Measurements from ENCODE around the gene CORO7.

Gene CORO7

GRCh38 chr16:4381935-4382794 is 34.2 kb downstream of the CORO7 start:
- peaks cover 23% of the 10 kb centered on the region for H3K79me2 ChIP-seq (ENCODE audit: control insufficient read depth, insufficient read depth, low read length, unreplicated experiment)
- H3K36me3 ChIP-seq (ENCODE audit: insufficient read depth, low read length): peaks cover 16% of the 10 kb centered on the region; the same call in 1 of the 2 replicates
- no peaks in the 10 kb centered on the region for H3K27me3 ChIP-seq (ENCODE audit: insufficient read depth, low read length)
- H3K4me1 ChIP-seq (ENCODE audit: control insufficient read depth, insufficient read depth, low read length, unreplicated experiment): peaks cover 52% of the 10 kb centered on the region
- H2AFZ ChIP-seq (ENCODE audit: low read length, unreplicated experiment): no peak overlapping the region
- no peak overlapping the region for H3K27ac ChIP-seq (ENCODE audit: low read depth, low read length)
- no peak overlapping the region for H3K4me3 ChIP-seq (ENCODE audit: low read depth, low read length)

- H3K4me3 ChIP-seq (ENCODE audit: low read depth, low read length): no peak overlapping the region
- H2AFZ ChIP-seq (ENCODE audit: low read length, unreplicated experiment): no peak overlapping the region
- no peak overlapping the region for H3K27ac ChIP-seq (ENCODE audit: low read depth, low read length)
- H3K27me3 ChIP-seq (ENCODE audit: insufficient read depth, low read length): no peaks in the 10 kb centered on the region
- peaks cover 16% of the 10 kb centered on the region; the same call in 1 of the 2 replicates for H3K36me3 ChIP-seq (ENCODE audit: insufficient read depth, low read length)
- peaks cover 31% of the 10 kb centered on the region for H3K79me2 ChIP-seq (ENCODE audit: control insufficient read depth, insufficient read depth, low read length, unreplicated experiment)
- H3K4me1 ChIP-seq (ENCODE audit: control insufficient read depth, insufficient read depth, low read length, unreplicated experiment): peaks cover 51% of the 10 kb centered on the region
These were observed 35.1 kb downstream of the CORO7 start for GRCh38 chr16:4381072-4381934.

- Histone ChIP-seq H3K36me3 (ENCODE audit: insufficient read depth, low read length) (peaks cover 16% of the 10 kb centered on the region; the same call in 1 of the 2 replicates), H3K27me3 (ENCODE audit: insufficient read depth, low read length) (no peaks in the 10 kb centered on the region), H3K4me3 (ENCODE audit: low read depth, low read length) (no peak overlapping the region), H3K27ac (ENCODE audit: low read depth, low read length) (peak overlapping the region; percentile 10; the same call in 1 of the 2 replicates), H2AFZ (ENCODE audit: low read length, unreplicated experiment) (no peak overlapping the region), H3K4me1 (ENCODE audit: control insufficient read depth, insufficient read depth, low read length, unreplicated experiment) (peaks cover 51% of the 10 kb centered on the region), H3K79me2 (ENCODE audit: control insufficient read depth, insufficient read depth, low read length, unreplicated experiment) (peaks cover 37% of the 10 kb centered on the region)
These were observed 36.0 kb downstream of the CORO7 start for GRCh38 chr16:4380119-4381063.

GRCh38 chr16:4378999-4379690 is 37.3 kb downstream of the CORO7 start:
- peaks cover 16% of the 10 kb centered on the region; the same call in 1 of the 2 replicates for H3K36me3 ChIP-seq (ENCODE audit: insufficient read depth, low read length)
- peaks cover 54% of the 10 kb centered on the region for H3K4me1 ChIP-seq (ENCODE audit: control insufficient read depth, insufficient read depth, low read length, unreplicated experiment)
- H3K79me2 ChIP-seq (ENCODE audit: control insufficient read depth, insufficient read depth, low read length, unreplicated experiment): peaks cover 48% of the 10 kb centered on the region
- no peaks in the 10 kb centered on the region for H3K27me3 ChIP-seq (ENCODE audit: insufficient read depth, low read length)
- H3K27ac ChIP-seq (ENCODE audit: low read depth, low read length): peak overlapping the region; percentile 98
- no peak overlapping the region for H2AFZ ChIP-seq (ENCODE audit: low read length, unreplicated experiment)
- no peak overlapping the region for H3K4me3 ChIP-seq (ENCODE audit: low read depth, low read length)

- H3K27me3 ChIP-seq (ENCODE audit: insufficient read depth, low read length): no peaks in the 10 kb centered on the region
- H3K79me2 ChIP-seq (ENCODE audit: control insufficient read depth, insufficient read depth, low read length, unreplicated experiment): peaks cover 57% of the 10 kb centered on the region
- peak overlapping the region; percentile 98 for H3K27ac ChIP-seq (ENCODE audit: low read depth, low read length)
- H3K4me3 ChIP-seq (ENCODE audit: low read depth, low read length): peak overlapping the region; percentile 18; the same call in 1 of the 2 replicates
- H3K36me3 ChIP-seq (ENCODE audit: insufficient read depth, low read length): peaks cover 9% of the 10 kb centered on the region; the same call in 1 of the 2 replicates
- H2AFZ ChIP-seq (ENCODE audit: low read length, unreplicated experiment): no peak overlapping the region
- peaks cover 46% of the 10 kb centered on the region for H3K4me1 ChIP-seq (ENCODE audit: control insufficient read depth, insufficient read depth, low read length, unreplicated experiment)
These were observed 38.2 kb downstream of the CORO7 start for GRCh38 chr16:4378161-4378666.

GRCh38 chr16:4377573-4378154 is 38.7 kb downstream of the CORO7 start:
- peak overlapping the region; percentile 98 for H3K27ac ChIP-seq (ENCODE audit: low read depth, low read length)
- H3K79me2 ChIP-seq (ENCODE audit: control insufficient read depth, insufficient read depth, low read length, unreplicated experiment): peaks cover 63% of the 10 kb centered on the region
- peak overlapping the region; percentile 18; the same call in 1 of the 2 replicates for H3K4me3 ChIP-seq (ENCODE audit: low read depth, low read length)
- H3K27me3 ChIP-seq (ENCODE audit: insufficient read depth, low read length): no peaks in the 10 kb centered on the region
- peaks cover 46% of the 10 kb centered on the region for H3K4me1 ChIP-seq (ENCODE audit: control insufficient read depth, insufficient read depth, low read length, unreplicated experiment)
- peaks cover 6% of the 10 kb centered on the region; the same call in 1 of the 2 replicates for H3K36me3 ChIP-seq (ENCODE audit: insufficient read depth, low read length)
- no peak overlapping the region for H2AFZ ChIP-seq (ENCODE audit: low read length, unreplicated experiment)

GRCh38 chr16:4376893-4377572 is 39.4 kb downstream of the CORO7 start:
- peaks cover 46% of the 10 kb centered on the region for H3K4me1 ChIP-seq (ENCODE audit: control insufficient read depth, insufficient read depth, low read length, unreplicated experiment)
- peak overlapping the region; percentile 98 for H3K27ac ChIP-seq (ENCODE audit: low read depth, low read length)

GRCh38 chr16:4376126-4376892 is 40.1 kb downstream of the CORO7 start:
- peaks cover 48% of the 10 kb centered on the region for H3K4me1 ChIP-seq (ENCODE audit: control insufficient read depth, insufficient read depth, low read length, unreplicated experiment)
- peaks cover 73% of the 10 kb centered on the region for H3K79me2 ChIP-seq (ENCODE audit: control insufficient read depth, insufficient read depth, low read length, unreplicated experiment)
- H3K27me3 ChIP-seq (ENCODE audit: insufficient read depth, low read length): no peaks in the 10 kb centered on the region
- H3K36me3 ChIP-seq (ENCODE audit: insufficient read depth, low read length): no peaks in the 10 kb centered on the region
- H2AFZ ChIP-seq (ENCODE audit: low read length, unreplicated experiment): no peak overlapping the region
- peak overlapping the region; percentile 100 for H3K4me3 ChIP-seq (ENCODE audit: low read depth, low read length)
- peak overlapping the region; percentile 98 for H3K27ac ChIP-seq (ENCODE audit: low read depth, low read length)

More at GRCh38 chr16:4376893-4377572, 39.4 kb downstream of the CORO7 start:
- Histone ChIP-seq H3K4me3 (ENCODE audit: low read depth, low read length) (peak overlapping the region; percentile 100), H2AFZ (ENCODE audit: low read length, unreplicated experiment) (no peak overlapping the region), H3K79me2 (ENCODE audit: control insufficient read depth, insufficient read depth, low read length, unreplicated experiment) (peaks cover 69% of the 10 kb centered on the region), H3K27me3 (ENCODE audit: insufficient read depth, low read length) (no peaks in the 10 kb centered on the region), H3K36me3 (ENCODE audit: insufficient read depth, low read length) (peaks cover 2% of the 10 kb centered on the region; the same call in 1 of the 2 replicates)

Measured in ACC112 (cell line).